ENCODE data around the gene FMN1.
"Not testable (repeated sequence)": the region's sequence is repeated elsewhere in the genome, so short reads cannot be mapped to it uniquely, and the experiment has no call there.

FMN1 gene

DNA sequence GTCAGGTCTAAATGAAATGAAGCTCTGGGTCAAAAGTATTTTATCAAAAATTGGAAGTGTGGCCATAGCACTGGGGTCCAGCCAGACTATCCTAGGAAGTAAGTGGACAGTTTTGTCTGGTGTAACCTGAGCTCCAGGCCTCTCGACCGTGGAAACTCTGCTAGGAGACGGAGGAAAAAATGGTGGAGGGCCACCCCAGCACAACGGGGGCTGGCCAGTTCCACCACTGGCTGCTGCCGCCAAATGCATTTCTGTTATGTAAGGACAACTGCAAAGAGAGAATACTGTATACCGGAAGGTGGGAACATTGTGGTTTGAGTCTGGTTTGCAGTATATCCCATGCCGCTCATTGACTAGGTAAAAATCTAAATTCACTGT lies 241.0 kb downstream of the FMN1 start:
- TF ChIP-seq EZH2phosphoT487 (IDR thresholded peaks at IDR 0.05; ENCODE audit: borderline replicate concordance, low read length) (no peak), CTCF (IDR thresholded peaks at IDR 0.05; ENCODE audit: low read depth, low read length, poor library complexity, severe bottlenecking) (no peak)
- Histone ChIP-seq H3F3A (ENCODE audit: control insufficient read depth, insufficient read depth) (no peaks in the 10 kb centered on the region), H3K27ac (ENCODE audit: low read depth, low read length) (no peak overlapping the region), H3K4me3 (ENCODE audit: low read length) (no peak overlapping the region), H3K4me1 (ENCODE audit: control insufficient read depth, low read length) (no peaks in the 10 kb centered on the region), H3K4me2 (ENCODE audit: low read length) (no peak overlapping the region), H3K79me2 (ENCODE audit: control insufficient read depth, low read length) (no peaks in the 10 kb centered on the region), H3K27me3 (ENCODE audit: control insufficient read depth, low read length) (peaks cover 8% of the 10 kb centered on the region), H3K9me2 (replicated peaks; ENCODE audit: control insufficient read depth, low read length) (no peaks in the 10 kb centered on the region), H4K20me1 (ENCODE audit: control insufficient read depth, insufficient read depth, low read depth, low read length) (no peaks in the 10 kb centered on the region), H3K36me3 (ENCODE audit: control insufficient read depth, low read length) (no peaks in the 10 kb centered on the region), H3K9me3 (ENCODE audit: control insufficient read depth, insufficient read depth, low read length) (no peaks in the 10 kb centered on the region)

GRCh38 chr15:32952901-32953532 lies 241.5 kb downstream of the FMN1 start:
- H3K9me2 ChIP-seq (replicated peaks; ENCODE audit: control insufficient read depth, low read length) = no peaks in the 10 kb centered on the region
- H3K27me3 ChIP-seq (ENCODE audit: control insufficient read depth, low read length) = peaks cover 8% of the 10 kb centered on the region
- no peak overlapping the region for H3K4me3 ChIP-seq (ENCODE audit: low read length)
- H3K4me2 ChIP-seq (ENCODE audit: low read length) = no peak overlapping the region
- TF ChIP-seq EZH2phosphoT487 (IDR thresholded peaks at IDR 0.05; ENCODE audit: borderline replicate concordance, low read length) (no peak), CTCF (IDR thresholded peaks at IDR 0.05; ENCODE audit: low read depth, low read length, poor library complexity, severe bottlenecking) (no peak)
- no peak overlapping the region for H3K27ac ChIP-seq (ENCODE audit: low read depth, low read length)
- no peaks in the 10 kb centered on the region for H3F3A ChIP-seq (ENCODE audit: control insufficient read depth, insufficient read depth)
- no peaks in the 10 kb centered on the region for H3K9me3 ChIP-seq (ENCODE audit: control insufficient read depth, insufficient read depth, low read length)
- H4K20me1 ChIP-seq (ENCODE audit: control insufficient read depth, insufficient read depth, low read depth, low read length) = no peaks in the 10 kb centered on the region
- H3K36me3 ChIP-seq (ENCODE audit: control insufficient read depth, low read length) = no peaks in the 10 kb centered on the region
- H3K79me2 ChIP-seq (ENCODE audit: control insufficient read depth, low read length) = no peaks in the 10 kb centered on the region
- H3K4me1 ChIP-seq (ENCODE audit: control insufficient read depth, low read length) = no peaks in the 10 kb centered on the region

- Histone ChIP-seq H3K79me2 (ENCODE audit: control insufficient read depth, low read length) (no peaks in the 10 kb centered on the region), H3K4me1 (ENCODE audit: control insufficient read depth, low read length) (no peaks in the 10 kb centered on the region), H3K27me3 (ENCODE audit: control insufficient read depth, low read length) (peaks cover 8% of the 10 kb centered on the region), H3K4me2 (ENCODE audit: low read length) (no peak overlapping the region), H3K9me2 (replicated peaks; ENCODE audit: control insufficient read depth, low read length) (no peaks in the 10 kb centered on the region), H3K36me3 (ENCODE audit: control insufficient read depth, low read length) (no peaks in the 10 kb centered on the region), H3K9me3 (ENCODE audit: control insufficient read depth, insufficient read depth, low read length) (no peaks in the 10 kb centered on the region), H3K4me3 (ENCODE audit: low read length) (no peak overlapping the region), H4K20me1 (ENCODE audit: control insufficient read depth, insufficient read depth, low read depth, low read length) (no peaks in the 10 kb centered on the region), H3K27ac (ENCODE audit: low read depth, low read length) (no peak overlapping the region), H3F3A (ENCODE audit: control insufficient read depth, insufficient read depth) (no peaks in the 10 kb centered on the region)
- no peak for TF ChIP-seq CTCF (IDR thresholded peaks at IDR 0.05; ENCODE audit: low read depth, low read length, poor library complexity, severe bottlenecking)
- TF ChIP-seq EZH2phosphoT487 (IDR thresholded peaks at IDR 0.05; ENCODE audit: borderline replicate concordance, low read length) = no peak
These were observed 242.6 kb downstream of the FMN1 start for GRCh38 chr15:32951736-32952464.

DNA sequence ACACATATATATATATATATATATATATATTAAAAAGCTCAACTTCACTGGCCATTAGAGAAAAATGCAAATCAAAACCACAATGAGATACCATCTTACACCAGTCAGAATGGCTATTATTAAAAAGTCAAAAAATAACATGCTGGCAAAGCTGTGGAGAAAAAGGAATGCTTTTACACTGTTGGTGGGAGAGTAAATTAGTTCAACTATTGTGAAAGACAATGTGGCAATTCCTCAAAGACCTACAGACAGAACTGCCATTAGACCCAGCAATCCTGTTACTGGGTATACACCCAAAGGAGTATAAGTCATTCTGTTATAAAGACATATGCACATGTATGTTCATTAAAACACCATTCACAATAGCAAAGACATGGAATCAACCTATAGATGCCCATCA lies 244.5 kb downstream of the FMN1 start:
- not testable (repeated sequence) for H3F3A ChIP-seq (ENCODE audit: control insufficient read depth, insufficient read depth); H4K20me1 ChIP-seq (ENCODE audit: control insufficient read depth, insufficient read depth, low read depth, low read length); H3K9me2 ChIP-seq (replicated peaks; ENCODE audit: control insufficient read depth, low read length); H3K4me3 ChIP-seq (ENCODE audit: low read length); H3K4me1 ChIP-seq (ENCODE audit: control insufficient read depth, low read length); H3K36me3 ChIP-seq (ENCODE audit: control insufficient read depth, low read length); H3K4me2 ChIP-seq (ENCODE audit: low read length); H3K27me3 ChIP-seq (ENCODE audit: control insufficient read depth, low read length); H3K9me3 ChIP-seq (ENCODE audit: control insufficient read depth, insufficient read depth, low read length); H3K27ac ChIP-seq (ENCODE audit: low read depth, low read length); H3K79me2 ChIP-seq (ENCODE audit: control insufficient read depth, low read length)

All from DOHH2 (cell line).